ENCODE results near the gene DDX42.

- TF ChIP-seq CTCF (IDR thresholded peaks at IDR 0.05), result no peak
- TF ChIP-seq EP300 (IDR thresholded peaks at IDR 0.05), result no peak
Measured at GRCh38 chr17:63823659-63824331, 49.8 kb downstream of the DDX42 start.
